ENCODE measurements around the gene ENPP6.

DNA sequence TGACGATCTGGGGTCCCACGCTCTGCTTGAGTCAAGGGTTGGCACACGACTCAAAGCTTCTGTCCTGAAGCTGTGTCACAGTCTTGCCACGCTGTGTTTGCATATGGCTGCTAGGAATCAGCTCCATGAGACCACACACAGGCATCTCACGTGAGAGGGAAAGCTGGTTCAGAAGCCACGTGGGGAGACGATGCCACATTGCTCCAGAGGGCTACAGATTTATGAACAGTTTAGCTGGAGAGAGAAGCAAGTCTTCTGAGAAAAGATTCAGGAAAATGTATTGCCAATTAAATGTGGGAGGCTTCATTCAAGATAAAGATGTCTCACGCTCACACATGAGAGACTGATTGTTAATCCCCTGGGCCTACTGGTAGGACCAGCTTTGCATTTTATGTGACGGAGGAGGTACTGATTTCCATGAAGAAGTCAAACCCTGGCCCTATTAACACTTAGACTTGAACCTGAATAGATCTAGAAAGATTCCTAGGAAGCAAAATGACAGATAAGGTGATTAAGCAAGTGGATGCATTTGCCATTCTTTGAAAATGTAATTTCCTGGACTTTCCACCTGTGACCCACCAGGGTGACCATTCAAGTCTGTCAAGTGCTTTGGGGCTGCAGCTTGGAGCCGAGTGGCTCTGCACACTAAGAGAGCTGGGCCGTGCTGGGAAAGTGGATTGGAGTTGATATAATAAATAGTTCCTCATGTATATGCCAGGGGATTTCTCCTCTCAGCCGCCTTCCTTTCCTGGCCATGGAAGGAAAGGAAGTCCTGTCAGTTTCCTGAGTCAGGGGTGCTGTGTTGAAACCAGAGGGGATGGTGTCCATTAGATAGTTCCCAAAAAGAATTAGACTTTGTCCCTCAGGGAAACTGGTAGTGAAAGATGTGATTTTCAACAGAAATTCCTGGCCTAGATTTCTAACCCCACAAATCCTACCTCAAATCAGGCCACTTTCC, 29.0 kb downstream of the ENPP6 start:
- TF ChIP-seq POLR2A (IDR thresholded peaks at IDR 0.05; ENCODE audit: low read length) = no peak
- no peak for TF ChIP-seq GATA1 (IDR thresholded peaks at IDR 0.05; ENCODE audit: low read depth, low read length)
